Measurements from ENCODE around the gene SLMAP. TPM values are rescaled to one million over a fixed set of nuclear protein-coding genes. Genes with fewer than 3 reads are reported as not detected.

SLMAP gene
- total RNA-seq, 1 donor from 2014 or later = 60.3 TPM

GRCh38 chr3:57893668-57894067 is 137.6 kb downstream of the SLMAP start:
- H3K4me1 Mint-ChIP-seq (ENCODE audit: low read depth) = no peaks in the 10 kb centered on the region
- H3K9me3 Mint-ChIP-seq = no peaks in the 10 kb centered on the region
- peaks cover 10% of the 10 kb centered on the region for H3K36me3 Mint-ChIP-seq (ENCODE audit: low read depth)
- no peaks in the 10 kb centered on the region for H3K27me3 Mint-ChIP-seq (ENCODE audit: insufficient read depth)
- no peak overlapping the region for H3K4me3 Mint-ChIP-seq
- DNase-seq (ENCODE audit: low spot score) = no peak
- intact Hi-C loops (cut with micrococcal nuclease) = no loop called here
- no peak overlapping the region for H3K27ac Mint-ChIP-seq

GRCh38 chr3:57896031-57896430 is 139.9 kb downstream of the SLMAP start:
- Mint-ChIP-seq H3K9me3 (no peaks in the 10 kb centered on the region), H3K36me3 (ENCODE audit: low read depth) (peaks cover 18% of the 10 kb centered on the region), H3K27ac (no peak overlapping the region), H3K4me3 (no peak overlapping the region), H3K4me1 (ENCODE audit: low read depth) (no peaks in the 10 kb centered on the region), H3K27me3 (ENCODE audit: insufficient read depth) (no peaks in the 10 kb centered on the region)
- no peak for DNase-seq (ENCODE audit: low spot score)
- intact Hi-C loops (cut with micrococcal nuclease) = no loop called here

- Mint-ChIP-seq H3K36me3 (ENCODE audit: low read depth) (peaks cover 22% of the 10 kb centered on the region), H3K27me3 (ENCODE audit: insufficient read depth) (no peaks in the 10 kb centered on the region), H3K27ac (no peak overlapping the region), H3K9me3 (no peaks in the 10 kb centered on the region), H3K4me1 (ENCODE audit: low read depth) (no peaks in the 10 kb centered on the region), H3K4me3 (no peak overlapping the region)
- intact Hi-C loops (cut with micrococcal nuclease) = no loop called here
- no peak for DNase-seq (ENCODE audit: low spot score)
Measured at GRCh38 chr3:57896691-57897090, 140.6 kb downstream of the SLMAP start.

GRCh38 chr3:57900786-57901185 is 144.7 kb downstream of the SLMAP start:
- Mint-ChIP-seq H3K4me3 (no peak overlapping the region), H3K9me3 (no peaks in the 10 kb centered on the region), H3K36me3 (ENCODE audit: low read depth) (peaks cover 38% of the 10 kb centered on the region), H3K27ac (no peak overlapping the region), H3K27me3 (ENCODE audit: insufficient read depth) (no peaks in the 10 kb centered on the region), H3K4me1 (ENCODE audit: low read depth) (no peaks in the 10 kb centered on the region)
- DNase-seq (ENCODE audit: low spot score) = no peak
- intact Hi-C loops (cut with micrococcal nuclease) = no loop called here

GRCh38 chr3:57903124-57903890 is 147.2 kb downstream of the SLMAP start:
- Mint-ChIP-seq H3K27me3 (ENCODE audit: insufficient read depth) (no peaks in the 10 kb centered on the region), H3K9me3 (no peaks in the 10 kb centered on the region), H3K27ac (no peak overlapping the region), H3K4me3 (no peak overlapping the region), H3K4me1 (ENCODE audit: low read depth) (no peaks in the 10 kb centered on the region), H3K36me3 (ENCODE audit: low read depth) (peaks cover 36% of the 10 kb centered on the region)
- no peak for DNase-seq (ENCODE audit: low spot score)
- intact Hi-C loops (cut with micrococcal nuclease) = no loop called here

- Mint-ChIP-seq H3K36me3 (ENCODE audit: low read depth) (peaks cover 33% of the 10 kb centered on the region), H3K4me3 (no peak overlapping the region)
- intact Hi-C loops (cut with micrococcal nuclease) = loop anchor here (1.0 kb wide), 1 partner anchor 514 kb away; no protein-coding TSS in a partner anchor
Measured at GRCh38 chr3:57910990-57911389, 154.9 kb downstream of the SLMAP start.

GRCh38 chr3:57911593-57911992 is 155.5 kb downstream of the SLMAP start:
- Mint-ChIP-seq H3K4me1 (ENCODE audit: low read depth) (no peaks in the 10 kb centered on the region), H3K9me3 (no peaks in the 10 kb centered on the region), H3K27me3 (ENCODE audit: insufficient read depth) (no peaks in the 10 kb centered on the region), H3K36me3 (ENCODE audit: low read depth) (peaks cover 39% of the 10 kb centered on the region), H3K27ac (no peak overlapping the region), H3K4me3 (no peak overlapping the region)
- DNase-seq (ENCODE audit: low spot score) = no peak
- intact Hi-C loops (cut with micrococcal nuclease) = loop anchor here (1.0 kb wide), 1 partner anchor 514 kb away; no protein-coding TSS in a partner anchor

More at GRCh38 chr3:57910990-57911389, 154.9 kb downstream of the SLMAP start:
- H3K27me3 Mint-ChIP-seq (ENCODE audit: insufficient read depth) = no peaks in the 10 kb centered on the region
- no peaks in the 10 kb centered on the region for H3K4me1 Mint-ChIP-seq (ENCODE audit: low read depth)
- H3K27ac Mint-ChIP-seq = no peak overlapping the region
- no peak for DNase-seq (ENCODE audit: low spot score)
- H3K9me3 Mint-ChIP-seq = no peaks in the 10 kb centered on the region

GRCh38 chr3:57917601-57918000 is 161.5 kb downstream of the SLMAP start:
- intact Hi-C loops (cut with micrococcal nuclease) = no loop called here
- Mint-ChIP-seq H3K9me3 (no peaks in the 10 kb centered on the region), H3K27ac (no peak overlapping the region), H3K27me3 (ENCODE audit: insufficient read depth) (no peaks in the 10 kb centered on the region), H3K36me3 (ENCODE audit: low read depth) (peaks cover 27% of the 10 kb centered on the region), H3K4me3 (no peak overlapping the region), H3K4me1 (ENCODE audit: low read depth) (no peaks in the 10 kb centered on the region)
- DNase-seq (ENCODE audit: low spot score) = no peak

- Mint-ChIP-seq H3K27ac (no peak overlapping the region), H3K27me3 (ENCODE audit: insufficient read depth) (no peaks in the 10 kb centered on the region), H3K4me1 (ENCODE audit: low read depth) (no peaks in the 10 kb centered on the region), H3K4me3 (no peak overlapping the region), H3K36me3 (ENCODE audit: low read depth) (peaks cover 29% of the 10 kb centered on the region), H3K9me3 (no peaks in the 10 kb centered on the region)
- no peak for DNase-seq (ENCODE audit: low spot score)
- intact Hi-C loops (cut with micrococcal nuclease) = no loop called here
Measured at GRCh38 chr3:57918123-57918837, 162.2 kb downstream of the SLMAP start.

- H3K36me3 Mint-ChIP-seq (ENCODE audit: low read depth) = peaks cover 33% of the 10 kb centered on the region
Measured at GRCh38 chr3:57919987-57920386, 163.9 kb downstream of the SLMAP start.

GRCh38 chr3:57923101-57923500 is 167.0 kb downstream of the SLMAP start:
- Mint-ChIP-seq H3K27me3 (ENCODE audit: insufficient read depth) (no peaks in the 10 kb centered on the region), H3K36me3 (ENCODE audit: low read depth) (peaks cover 24% of the 10 kb centered on the region), H3K4me3 (no peak overlapping the region), H3K27ac (no peak overlapping the region), H3K9me3 (no peaks in the 10 kb centered on the region), H3K4me1 (ENCODE audit: low read depth) (no peaks in the 10 kb centered on the region)
- DNase-seq (ENCODE audit: low spot score) = no peak
- intact Hi-C loops (cut with micrococcal nuclease) = no loop called here

More at GRCh38 chr3:57919987-57920386, 163.9 kb downstream of the SLMAP start:
- intact Hi-C loops (cut with micrococcal nuclease) = no loop called here
- H3K27ac Mint-ChIP-seq = no peak overlapping the region
- no peaks in the 10 kb centered on the region for H3K9me3 Mint-ChIP-seq
- H3K4me3 Mint-ChIP-seq = no peak overlapping the region
- DNase-seq (ENCODE audit: low spot score) = no peak
- H3K27me3 Mint-ChIP-seq (ENCODE audit: insufficient read depth) = no peaks in the 10 kb centered on the region
- H3K4me1 Mint-ChIP-seq (ENCODE audit: low read depth) = no peaks in the 10 kb centered on the region

GRCh38 chr3:57923752-57924151 is 167.6 kb downstream of the SLMAP start:
- intact Hi-C loops (cut with micrococcal nuclease) = no loop called here

GRCh38 chr3:57927166-57927565 is 171.1 kb downstream of the SLMAP start:
- no peaks in the 10 kb centered on the region for H3K9me3 Mint-ChIP-seq
- intact Hi-C loops (cut with micrococcal nuclease) = no loop called here
- no peaks in the 10 kb centered on the region for H3K4me1 Mint-ChIP-seq (ENCODE audit: low read depth)
- peaks cover 28% of the 10 kb centered on the region for H3K36me3 Mint-ChIP-seq (ENCODE audit: low read depth)
- DNase-seq (ENCODE audit: low spot score) = no peak
- no peaks in the 10 kb centered on the region for H3K27me3 Mint-ChIP-seq (ENCODE audit: insufficient read depth)
- no peak overlapping the region for H3K4me3 Mint-ChIP-seq
- no peak overlapping the region for H3K27ac Mint-ChIP-seq

More at GRCh38 chr3:57923752-57924151, 167.6 kb downstream of the SLMAP start:
- H3K9me3 Mint-ChIP-seq = no peaks in the 10 kb centered on the region
- H3K4me1 Mint-ChIP-seq (ENCODE audit: low read depth) = no peaks in the 10 kb centered on the region
- DNase-seq (ENCODE audit: low spot score) = no peak
- H3K27ac Mint-ChIP-seq = no peak overlapping the region
- peaks cover 29% of the 10 kb centered on the region for H3K36me3 Mint-ChIP-seq (ENCODE audit: low read depth)
- no peaks in the 10 kb centered on the region for H3K27me3 Mint-ChIP-seq (ENCODE audit: insufficient read depth)
- H3K4me3 Mint-ChIP-seq = no peak overlapping the region
